ENCODE measurements around the gene KCNJ12.

- TF ChIP-seq PAX5 (IDR thresholded peaks at IDR 0.05; ENCODE audit: insufficient read depth, low read length, severe bottlenecking), result no peak
- TF ChIP-seq POLR2AphosphoS5 (IDR thresholded peaks at IDR 0.05; ENCODE audit: low read depth, low read length), result no peak
- no peak for TF ChIP-seq POLR2A (IDR thresholded peaks at IDR 0.05; ENCODE audit: low read depth, low read length)
- no peak for TF ChIP-seq SPI1 (IDR thresholded peaks at IDR 0.05; ENCODE audit: low read depth, low read length)
- TF ChIP-seq TAF1 (IDR thresholded peaks at IDR 0.05; ENCODE audit: low read depth, low read length), result no peak
Measured at GRCh38 chr17:21387616-21388015, 11.5 kb downstream of the KCNJ12 start.
